HG02870 (cell line): Measurements from ENCODE around the gene ADISSP.

Experiments used
- ATAC-seq: cut with Tn5 transposase; IDR thresholded peaks from one replicate; pipeline ENCODE4 v1.9.1; 2021; ENCODE audit warnings: mild to moderate bottlenecking, moderate library complexity; ENCODE audit not compliant: unreplicated experiment

The ADISSP gene

GRCh38 chr20:3720626-3721025, 46.9 kb downstream of the ADISSP start:
- no peak for ATAC-seq

GRCh38 chr20:3720068-3720467, 47.5 kb downstream of the ADISSP start:
- no peak for ATAC-seq

DNA sequence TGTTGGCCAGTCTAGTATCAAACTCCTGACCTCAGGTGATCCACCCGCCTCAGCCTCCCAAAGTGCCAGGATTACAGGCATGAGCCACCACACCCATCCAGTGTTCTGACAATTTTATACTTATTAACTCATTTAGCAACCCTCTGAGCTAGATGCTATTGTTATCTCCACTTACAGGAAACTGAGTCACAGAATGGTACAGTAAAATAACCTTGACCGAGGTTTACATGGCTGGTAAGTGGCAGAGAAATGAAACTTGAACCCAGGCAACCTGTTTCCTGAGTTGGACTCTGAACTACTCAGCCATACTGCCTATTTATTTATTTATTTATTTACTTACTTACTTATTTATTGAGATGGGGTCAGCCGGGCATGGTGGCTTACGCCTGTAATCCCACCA, 48.5 kb downstream of the ADISSP start:
- ATAC-seq: no peak

GRCh38 chr20:3716195-3716834, 51.2 kb downstream of the ADISSP start:
- ATAC-seq: no peak

- no peak for ATAC-seq
Observed at GRCh38 chr20:3714092-3714491, 53.5 kb downstream of the ADISSP start.

DNA sequence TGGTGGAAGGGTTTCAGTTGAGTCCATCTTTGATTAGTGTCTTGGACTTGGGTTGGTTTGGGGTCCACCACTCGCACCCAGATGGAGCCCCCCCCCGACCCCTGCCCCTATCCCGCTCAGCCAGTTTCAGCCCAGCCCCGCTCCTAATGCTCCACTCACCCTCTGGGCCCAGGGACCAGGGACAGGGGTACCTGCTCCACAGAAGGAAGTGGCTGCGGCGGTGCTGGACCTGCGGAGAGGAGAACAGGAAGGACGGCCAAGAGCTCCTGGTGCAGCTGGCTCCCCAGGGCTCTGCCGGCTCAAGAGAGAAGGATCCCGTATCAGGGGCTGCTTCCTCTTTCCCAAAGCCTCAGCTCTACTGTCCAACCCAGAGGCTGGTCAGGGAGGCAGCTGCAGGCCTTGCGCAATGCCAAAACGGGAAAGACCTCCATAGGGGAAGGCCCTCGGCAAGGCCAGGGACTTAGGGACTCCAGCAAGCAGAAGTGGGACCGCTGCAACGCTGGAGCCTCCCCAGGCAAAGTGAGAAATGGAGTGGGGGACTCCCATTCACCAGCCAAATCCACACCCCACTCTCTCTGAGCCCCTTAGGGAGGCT, 55.2 kb downstream of the ADISSP start, which contains the start of gene SIGLEC1:
Gene SIGLEC1, minus strand, starts transcription at position 322 of the 595 bp plus-strand sequence. CDS start 5,472 bp downstream, outside the sequence.
- ATAC-seq: no peak

DNA sequence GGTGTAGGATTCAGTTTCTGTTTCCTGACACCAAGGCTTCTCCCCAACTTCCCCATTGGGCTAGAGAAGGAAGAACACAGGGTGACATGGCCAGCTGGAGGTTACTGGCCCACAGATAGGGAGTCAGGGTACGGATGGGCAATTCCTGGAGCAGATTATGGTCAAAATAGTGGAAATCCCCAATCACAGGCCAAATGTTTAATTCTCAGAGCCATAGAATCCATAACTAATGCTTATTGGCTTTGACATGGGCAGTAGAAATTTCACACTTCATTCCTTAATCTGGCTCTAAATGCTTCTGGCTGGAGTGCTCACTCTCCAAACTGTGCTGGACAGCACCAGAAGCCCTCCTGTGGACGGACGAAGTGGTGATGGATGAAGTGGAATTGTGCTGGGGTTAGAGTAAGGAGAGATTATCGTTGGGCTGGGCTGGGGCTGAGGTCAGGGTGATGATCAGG, 56.0 kb downstream of the ADISSP start:
- ATAC-seq: no peak

DNA sequence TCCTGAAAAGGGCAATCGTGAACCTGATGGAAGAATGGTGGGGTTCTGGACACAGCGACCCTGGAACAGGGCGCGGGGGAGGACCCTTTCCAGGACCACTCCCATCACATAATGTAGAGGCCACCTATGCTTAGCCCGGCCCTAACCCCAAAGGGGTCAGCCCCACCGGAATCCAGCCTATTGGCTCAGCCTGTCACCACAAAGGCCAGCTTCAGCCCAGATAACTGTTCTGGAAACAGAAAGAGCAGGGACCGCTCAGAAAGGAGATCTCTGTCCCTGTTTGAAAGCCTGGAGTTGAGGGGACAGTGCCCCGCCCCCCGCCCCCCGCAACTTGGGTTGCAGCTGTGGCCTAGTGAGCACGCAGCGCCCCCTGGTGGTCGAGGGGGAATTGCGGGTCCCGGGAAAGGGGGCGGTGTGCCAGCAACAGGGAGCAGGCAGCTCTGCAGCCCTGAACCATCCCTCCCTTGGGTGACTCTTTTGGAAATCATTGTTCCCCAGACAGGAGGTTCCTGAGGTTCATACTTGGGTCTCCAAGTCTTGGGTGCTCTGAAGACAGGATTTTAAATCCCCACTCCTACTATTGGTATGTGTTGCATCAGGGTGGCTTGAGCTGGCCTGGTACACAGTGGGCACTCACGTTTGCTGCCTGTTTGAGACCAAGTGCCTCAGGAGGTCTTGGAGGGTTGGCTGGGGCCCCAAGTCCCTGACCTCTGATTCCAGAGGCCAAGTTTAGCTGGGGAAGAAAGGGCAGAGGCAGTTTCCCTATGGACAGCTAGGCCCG, 56.7 kb downstream of the ADISSP start:
- ATAC-seq: no peak

DNA sequence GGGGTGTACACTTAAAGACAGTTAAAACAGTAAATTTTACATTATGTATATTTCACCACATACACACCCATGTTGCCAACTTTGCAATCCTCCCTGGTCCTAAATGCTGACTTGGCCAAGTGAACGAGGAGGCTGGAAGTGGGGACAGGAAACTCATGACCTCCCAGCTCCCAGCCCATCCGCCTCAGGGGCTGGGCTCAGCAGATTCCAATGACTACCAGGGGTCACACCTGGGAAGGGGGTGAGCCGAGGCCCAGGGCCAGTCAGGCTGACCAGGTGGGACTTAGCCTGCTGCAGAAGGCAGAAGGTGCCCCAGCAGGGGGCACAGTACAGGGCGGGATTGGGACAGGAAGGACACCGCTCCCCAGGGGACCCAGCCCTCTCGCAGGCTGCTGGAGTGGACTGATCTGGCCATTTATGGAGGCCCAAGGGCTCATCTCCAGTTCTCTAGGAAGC, 57.5 kb downstream of the ADISSP start:
- no peak for ATAC-seq

GRCh38 chr20:3707508-3707899, 60.0 kb downstream of the ADISSP start:
- no peak for ATAC-seq

DNA sequence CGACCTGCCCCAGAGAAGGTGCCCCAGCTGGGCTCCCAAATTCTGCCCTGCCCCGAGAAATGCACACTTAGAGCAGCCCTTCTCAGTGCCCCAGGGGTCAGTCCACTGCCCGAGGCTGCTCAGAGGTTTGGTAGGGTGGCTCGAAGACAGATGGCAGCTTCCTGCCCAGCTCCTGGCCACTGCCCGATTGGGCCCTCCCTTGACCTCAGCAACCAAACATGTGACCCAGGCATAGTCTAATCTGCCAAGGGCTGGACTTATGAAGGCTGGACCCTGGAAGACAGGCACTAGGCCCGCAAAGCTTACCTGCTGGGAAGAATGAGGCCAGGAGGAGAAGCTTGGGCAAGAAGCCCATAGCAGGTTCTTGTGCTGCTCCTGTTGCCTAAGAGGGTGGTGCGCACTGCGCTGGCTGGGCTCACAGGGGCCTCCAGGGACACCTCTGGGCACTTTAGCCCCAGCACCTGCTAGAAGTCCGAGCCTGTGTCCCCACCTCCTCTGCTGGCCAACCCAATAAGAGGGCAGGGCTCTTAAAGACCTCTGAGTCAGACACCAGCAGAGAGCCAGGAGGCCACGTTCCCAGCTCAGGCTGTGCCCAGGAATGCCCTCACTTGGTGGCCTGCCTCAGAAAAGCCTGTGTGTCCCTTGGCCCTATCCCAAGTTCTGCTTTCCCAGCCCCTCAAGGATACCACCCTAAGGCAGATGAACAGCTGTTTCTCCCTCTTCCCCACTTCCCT, 60.6 kb downstream of the ADISSP start:
- no peak for ATAC-seq

DNA sequence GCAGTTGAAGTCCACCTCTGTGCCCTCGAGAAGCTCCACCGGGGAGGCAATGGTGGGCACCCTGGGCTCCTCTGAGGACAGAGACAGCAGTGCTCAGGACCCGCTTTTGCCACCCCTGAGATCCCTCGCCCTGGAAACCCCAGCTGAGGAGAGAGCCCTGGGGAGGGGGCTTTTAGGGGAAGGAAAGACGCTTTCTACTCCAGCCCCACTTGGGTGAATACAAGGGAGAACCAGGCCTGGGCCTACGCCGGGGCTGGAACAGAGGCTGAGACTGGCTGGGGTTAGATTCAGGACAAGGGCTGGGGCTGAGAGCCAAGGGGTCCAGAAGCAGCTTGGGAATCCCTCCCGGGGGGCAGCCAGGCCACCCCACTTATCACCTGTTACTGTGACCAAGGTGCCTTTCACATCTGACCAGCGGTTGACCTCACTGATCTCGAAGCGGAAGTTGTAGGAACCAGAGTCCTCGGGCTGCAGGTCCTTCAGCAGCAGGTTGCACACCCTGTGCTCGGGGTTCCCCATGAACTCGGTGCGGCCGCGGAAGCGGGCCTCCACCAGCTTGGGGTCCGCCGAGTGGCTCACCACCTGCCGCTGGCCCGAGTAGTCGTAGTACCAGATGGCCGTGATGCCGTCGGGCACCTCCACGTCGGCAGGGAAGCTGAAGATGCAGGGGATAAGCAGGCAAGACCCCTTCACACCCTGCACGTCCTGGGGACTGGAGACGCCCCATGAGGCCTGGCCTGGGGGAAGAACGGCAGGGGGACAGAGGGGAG, 61.4 kb downstream of the ADISSP start:
- ATAC-seq: no peak

GRCh38 chr20:3705491-3705969, 62.0 kb downstream of the ADISSP start:
- no peak for ATAC-seq

DNA sequence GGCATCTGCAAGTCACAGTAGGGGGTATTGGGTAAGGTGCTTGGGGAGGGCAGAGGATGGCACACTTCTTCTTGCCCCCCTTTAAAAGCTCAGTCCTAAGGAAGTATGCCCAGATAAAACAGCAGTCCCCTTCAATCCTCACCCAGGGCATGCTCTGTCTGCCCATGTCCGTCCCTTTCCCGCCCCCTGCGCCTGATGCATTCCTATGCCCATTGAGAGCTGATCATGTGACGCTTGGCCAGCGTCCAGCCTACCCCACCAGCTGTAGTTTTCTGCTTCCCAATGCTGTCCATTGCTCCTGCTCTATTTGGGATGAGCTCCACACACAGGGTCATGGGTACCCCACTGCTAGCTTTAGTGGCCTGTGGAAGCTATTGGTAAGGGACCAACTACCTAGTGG, 63.5 kb downstream of the ADISSP start:
- no peak for ATAC-seq
